RCC 7860 (cell line): Measurements from ENCODE around the gene OR9A2.

Source experiments
- DNase-seq: peaks from one replicate; pipeline ENCODE4 v3.0.0-alpha.2; 2015; ENCODE audit warnings: low spot score
- FAIRE-seq: peaks from 2 replicates; lab custom pipeline; 2012; peaks lifted over from hg19 to GRCh38; lab: Jason Lieb, UNC

Gene OR9A2

DNA sequence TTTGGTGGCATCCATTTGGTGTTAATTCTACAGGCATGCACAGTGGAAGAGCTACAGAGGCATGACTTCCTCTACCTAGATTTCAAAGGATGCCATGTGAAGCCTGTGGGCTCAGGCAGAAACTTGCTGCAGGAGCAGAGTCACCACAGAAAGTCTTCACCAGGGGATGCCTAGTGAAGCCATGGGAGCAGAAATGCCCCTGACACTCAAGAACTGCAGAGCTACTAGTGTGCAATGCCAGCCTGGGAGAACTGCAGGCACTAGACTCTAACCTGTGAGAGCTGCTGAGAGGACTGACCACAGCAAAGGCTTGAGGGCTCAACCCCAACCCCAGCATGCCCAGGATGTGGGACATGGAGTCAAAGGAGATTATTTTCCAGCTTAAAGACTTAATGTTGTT, 3.9 kb downstream of the OR9A2 start:
- no peak for FAIRE-seq
- no peak for DNase-seq

DNA sequence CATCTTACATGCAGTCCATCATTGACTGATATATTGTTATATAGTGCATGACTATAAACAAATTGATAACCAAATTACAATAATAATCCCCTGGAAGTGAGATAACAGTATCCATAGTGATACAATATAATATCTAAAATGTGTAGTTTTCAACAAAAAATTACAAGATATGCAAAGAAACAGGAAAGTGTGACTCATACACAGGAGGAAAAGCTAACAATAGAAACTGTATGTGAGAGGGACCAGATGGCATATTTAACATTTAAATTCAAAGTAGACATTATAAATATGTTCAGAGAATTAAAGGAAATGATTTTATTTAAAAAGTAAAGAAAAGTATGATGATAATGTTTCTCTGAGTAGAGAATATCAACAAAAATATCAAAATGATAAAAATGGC, 8.0 kb downstream of the OR9A2 start:
- FAIRE-seq, result no peak
- no peak for DNase-seq

DNA sequence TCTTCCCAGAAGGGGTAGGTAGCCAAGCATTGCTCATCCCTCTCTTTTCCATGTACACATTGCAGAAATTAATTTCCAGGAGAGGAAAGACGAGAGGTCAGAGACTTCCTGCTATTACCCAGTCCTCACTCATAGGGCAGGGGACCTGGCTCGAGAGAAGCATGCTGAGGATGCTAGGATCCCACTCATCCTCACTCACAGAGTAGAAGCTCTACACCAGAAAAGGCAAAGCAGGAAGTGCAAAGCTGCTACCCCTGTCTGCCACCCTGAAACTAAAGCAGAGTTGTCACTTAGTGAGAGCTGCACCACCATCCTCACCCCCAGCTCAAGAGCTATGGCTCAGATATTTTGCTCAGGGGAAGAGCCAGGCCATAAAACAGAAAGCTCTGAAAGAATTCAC, 9.9 kb downstream of the OR9A2 start:
- FAIRE-seq, result no peak

DNA sequence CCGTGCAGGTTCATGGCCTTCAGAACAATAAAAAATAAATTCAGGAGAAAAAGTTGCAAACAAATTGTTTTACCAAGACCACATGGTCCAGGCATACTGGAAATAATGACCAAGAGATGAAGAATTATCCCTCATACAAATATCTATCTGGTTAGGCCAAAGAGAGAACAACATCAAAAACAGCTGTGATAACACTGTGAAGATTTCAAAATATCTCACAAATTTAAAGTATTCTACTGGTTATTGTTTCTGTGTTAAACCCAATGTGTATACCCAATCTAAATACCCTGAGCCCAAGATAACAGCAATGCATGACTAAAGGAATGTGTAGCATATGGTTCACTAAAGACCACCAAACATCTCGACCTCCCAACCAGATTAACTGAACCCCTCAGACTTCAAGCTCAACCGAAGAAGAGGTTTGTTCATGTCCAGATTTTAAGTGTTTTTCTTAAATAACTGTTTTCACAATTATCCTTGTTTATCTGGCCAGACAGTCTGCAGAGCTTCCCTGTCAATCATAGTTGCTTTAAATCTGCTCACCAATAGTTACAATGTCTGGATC, 10.9 kb downstream of the OR9A2 start:
- no peak for FAIRE-seq
- no peak for DNase-seq

More for the DNA sequence above, 9.9 kb downstream of the OR9A2 start:
- no peak for DNase-seq

DNA sequence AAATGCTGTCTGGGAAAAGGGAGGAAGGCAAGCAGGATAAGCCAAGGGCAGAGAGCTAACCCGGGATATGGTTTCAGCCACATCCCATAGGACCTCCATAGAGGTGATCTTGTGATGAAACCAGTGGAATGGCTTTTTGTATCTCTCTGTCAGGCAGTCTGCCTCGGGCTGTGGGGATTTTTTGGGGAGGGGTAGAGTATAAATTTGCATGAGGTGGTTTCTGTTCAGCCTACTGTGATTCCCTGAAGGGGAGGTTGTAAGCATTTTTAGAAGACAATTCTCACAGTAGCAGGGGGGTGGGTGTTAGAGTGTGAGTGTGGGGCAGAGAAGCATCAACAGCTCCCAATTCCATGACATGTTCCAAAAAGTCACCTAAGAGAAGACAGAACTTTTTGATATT, 11.8 kb downstream of the OR9A2 start:
- FAIRE-seq (no peak), DNase-seq (no peak)

DNA sequence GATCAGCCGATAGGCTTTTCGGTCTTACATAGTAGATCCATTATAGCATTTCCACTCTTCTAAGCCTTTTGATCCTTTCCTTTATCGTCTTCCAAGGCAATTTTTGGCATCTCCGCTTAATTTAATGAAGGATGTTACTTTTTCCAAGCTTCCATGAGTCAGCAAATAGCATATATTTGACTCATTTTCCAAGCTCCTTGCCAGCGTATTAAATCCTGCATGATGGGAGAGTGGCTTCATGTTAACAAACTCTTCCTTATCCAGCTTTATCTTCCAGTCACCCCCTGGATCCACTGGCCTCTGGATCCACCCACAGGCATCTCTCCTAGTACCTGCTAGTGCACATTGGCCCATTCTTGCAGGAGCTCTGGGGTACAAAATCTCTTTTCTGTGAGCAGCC, 13.0 kb downstream of the OR9A2 start:
- FAIRE-seq (no peak), DNase-seq (no peak)

DNA sequence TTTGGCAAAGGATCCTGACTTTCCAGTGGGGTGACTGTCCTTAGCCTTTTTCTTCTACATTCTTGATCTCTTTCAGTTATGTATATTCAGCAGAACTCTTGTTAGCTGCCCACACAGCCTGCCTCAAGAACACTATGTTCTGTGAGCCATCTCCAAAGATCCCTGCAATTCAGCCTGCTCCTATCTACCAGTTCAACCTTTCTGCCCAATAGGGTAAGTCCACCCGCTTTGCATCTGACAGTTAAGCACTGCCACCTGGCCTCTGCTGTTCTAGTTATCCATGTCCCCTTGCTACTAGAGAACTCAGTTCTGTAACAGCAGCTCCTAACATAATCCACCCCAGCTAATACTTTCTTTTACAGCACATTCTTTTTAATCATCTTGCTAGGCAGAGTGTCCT, 13.5 kb downstream of the OR9A2 start:
- DNase-seq, result no peak
- FAIRE-seq, result no peak

DNA sequence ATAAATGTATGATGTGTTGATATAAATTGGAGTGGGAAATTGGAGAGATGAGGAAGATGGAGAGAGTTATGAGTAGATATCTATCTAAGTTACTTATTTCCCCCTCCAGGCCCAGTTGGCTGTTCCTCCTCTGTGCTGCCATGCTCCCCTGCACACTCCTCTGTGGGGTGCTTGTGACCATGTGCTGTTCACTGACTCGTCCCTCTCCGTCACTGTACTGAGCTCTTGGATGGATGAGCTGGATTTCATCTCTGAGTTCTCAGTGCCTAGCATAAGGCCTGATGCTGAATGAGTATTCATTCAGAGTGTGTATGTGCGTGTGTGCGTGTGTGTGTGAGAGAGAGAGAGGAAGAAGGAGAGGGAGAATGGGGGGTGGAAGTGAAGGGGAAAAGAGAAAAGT, 14.5 kb downstream of the OR9A2 start:
- DNase-seq (no peak), FAIRE-seq (no peak)

DNA sequence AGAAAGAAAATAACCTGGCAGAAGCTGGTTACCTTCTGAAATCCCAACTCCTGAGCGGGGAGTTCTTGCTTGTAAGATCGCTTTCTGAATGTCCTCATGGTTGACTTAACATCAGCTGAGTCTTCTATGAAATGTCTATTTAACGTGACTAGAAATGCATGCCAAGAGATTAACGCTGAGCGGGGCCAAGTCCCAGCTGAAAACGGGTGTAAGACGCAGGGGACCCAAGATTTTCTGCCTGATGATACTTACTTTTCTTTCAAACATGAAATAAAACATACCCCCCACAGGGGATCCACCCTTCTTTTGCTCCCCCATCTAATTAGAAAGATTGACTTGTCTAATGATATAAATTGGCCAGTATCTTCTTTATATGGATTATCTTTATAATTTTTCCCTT, 14.9 kb downstream of the OR9A2 start:
- no peak for FAIRE-seq
- no peak for DNase-seq

DNA sequence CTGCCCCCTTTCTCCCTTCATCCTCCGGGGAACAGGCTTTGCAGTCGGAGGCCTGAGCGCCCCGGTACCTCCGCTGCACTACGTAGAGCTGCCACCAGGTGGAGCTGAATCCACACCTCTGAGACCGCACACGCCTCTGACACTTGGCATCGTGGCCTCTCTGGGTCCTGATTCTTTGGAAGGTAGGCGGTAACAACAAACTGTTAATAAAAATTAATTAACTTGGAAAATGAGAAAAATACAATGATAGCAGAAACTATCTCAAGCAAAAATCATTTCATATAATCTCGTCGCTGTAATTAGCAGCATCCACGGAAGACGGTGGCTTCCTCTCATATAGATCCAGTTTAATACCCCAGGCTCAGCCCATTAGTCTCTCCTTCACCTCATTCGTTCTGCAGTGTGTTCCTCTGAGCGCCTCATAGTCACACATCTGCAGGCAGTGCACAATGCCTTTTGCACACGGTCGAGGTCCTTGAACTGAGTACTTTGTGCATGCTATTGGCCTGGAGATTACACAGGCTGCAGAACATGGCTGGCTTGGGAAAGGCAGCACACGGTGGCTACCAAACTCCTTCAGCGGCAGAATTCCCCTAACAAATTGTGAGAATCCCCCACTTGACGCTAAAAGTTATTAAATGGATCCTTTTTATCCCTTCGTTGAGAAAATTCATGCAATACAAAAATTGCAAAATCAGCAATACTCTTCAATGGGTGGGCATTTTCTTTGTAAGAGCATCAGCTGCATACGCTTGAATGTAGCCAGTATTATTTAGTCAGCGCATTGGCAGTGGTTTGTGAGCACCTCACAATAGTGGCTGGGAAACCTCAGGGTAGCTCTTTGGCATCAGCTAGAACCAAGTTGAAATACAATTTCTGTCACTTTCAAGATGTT, 18.7 kb downstream of the OR9A2 start:
- no peak for FAIRE-seq
- peak; percentile 49 for DNase-seq

DNA sequence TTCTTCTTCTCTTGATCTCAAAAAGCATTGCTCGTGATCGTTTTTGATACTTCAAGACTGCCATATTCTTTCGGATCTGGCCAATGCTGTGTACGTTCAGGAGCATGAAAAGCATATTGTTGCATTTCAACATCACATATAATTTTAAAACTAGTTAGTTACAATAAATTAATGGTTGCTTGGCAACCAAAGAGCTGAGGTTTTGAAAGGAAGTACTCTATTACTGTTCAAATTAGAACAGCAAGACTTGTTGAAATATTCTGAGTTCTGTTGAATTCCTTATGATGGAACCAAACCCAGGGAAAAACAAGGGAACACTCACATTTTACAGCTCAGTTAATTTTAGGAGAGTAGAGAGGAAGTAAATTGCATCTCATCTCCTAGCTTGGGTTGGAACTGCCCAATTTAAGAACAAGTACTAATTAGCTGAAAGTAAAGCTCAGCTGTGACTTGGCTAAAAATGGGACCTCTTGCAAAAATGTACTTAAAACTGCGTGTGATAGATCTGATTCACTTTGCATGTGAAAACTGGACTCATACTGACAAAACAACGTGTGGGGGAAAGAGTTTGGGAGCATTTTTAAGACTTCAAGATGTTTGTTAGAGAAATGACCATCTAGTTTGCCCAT, 21.2 kb downstream of the OR9A2 start:
- no peak for FAIRE-seq
- no peak for DNase-seq

DNA sequence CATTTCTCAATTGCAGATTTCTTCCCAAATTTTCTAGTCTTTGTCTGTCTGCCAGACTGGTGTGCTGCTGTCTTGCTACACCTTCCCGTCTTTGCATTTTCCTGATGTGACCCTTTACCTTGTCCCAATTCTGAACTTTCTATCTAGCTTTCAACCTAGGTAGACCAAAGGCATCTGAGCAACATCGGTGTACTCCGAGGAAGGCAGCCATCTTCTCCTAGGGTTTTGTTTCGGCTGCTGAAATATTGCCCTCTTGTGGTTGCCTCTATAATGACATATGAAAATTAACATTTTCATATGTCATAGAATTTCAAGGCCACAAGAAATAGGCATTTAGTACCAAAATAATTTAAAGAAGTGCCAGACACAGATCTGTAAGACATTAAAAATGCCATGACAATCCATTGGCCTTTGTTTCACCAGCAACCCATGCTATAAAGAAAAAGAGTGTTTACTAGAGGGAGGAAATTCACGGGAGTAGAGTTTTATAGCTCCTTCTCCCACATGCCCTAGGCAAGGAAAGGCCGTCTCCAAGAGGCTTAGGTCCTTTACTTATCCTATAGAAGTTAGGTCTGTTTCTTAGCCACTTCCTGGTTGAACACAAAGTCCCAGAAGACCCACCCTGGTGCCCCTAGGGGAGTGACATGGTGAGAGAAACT, 23.4 kb downstream of the OR9A2 start:
- FAIRE-seq (peak; percentile 40), DNase-seq (peak; percentile 32)

DNA sequence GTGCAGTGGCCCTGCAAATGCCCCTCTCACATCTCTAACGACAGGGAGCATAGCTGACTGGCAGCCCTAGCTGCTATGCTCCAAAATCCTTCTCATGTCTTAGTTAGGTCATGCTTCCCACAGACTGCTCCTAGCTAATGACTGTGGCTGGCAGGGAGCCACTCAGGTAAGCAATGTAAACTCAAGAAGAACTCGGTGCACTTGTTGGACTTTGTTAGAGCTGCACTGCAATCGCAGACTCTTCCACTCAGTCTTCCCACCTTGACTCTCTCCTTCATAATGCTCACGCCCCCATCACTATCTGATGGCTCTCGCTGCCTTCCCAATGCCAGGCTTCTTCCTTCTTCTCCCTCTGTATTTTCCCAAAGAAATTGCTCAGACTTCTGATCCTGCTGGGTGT, 24.0 kb downstream of the OR9A2 start:
- no peak for DNase-seq
- no peak for FAIRE-seq

DNA sequence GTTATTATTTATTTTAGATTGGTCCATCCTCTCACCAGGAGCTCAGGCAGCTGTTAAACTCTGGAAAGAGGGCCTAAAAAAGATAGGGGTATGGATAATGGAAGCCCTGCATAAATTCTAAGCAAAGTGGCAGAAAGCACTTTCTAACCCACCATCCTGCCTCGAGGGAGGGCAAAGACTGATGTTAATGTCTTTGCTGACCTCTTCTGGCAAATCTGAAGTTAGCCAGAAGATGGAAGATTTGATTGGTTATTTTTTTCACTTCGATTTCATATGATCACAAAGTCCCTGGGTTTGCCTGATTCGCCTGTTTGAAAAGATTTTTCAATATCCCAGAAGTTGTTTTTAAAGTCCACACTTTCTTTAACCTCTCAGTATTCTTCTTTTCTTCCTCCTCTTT, 24.8 kb downstream of the OR9A2 start:
- FAIRE-seq (no peak), DNase-seq (no peak)

DNA sequence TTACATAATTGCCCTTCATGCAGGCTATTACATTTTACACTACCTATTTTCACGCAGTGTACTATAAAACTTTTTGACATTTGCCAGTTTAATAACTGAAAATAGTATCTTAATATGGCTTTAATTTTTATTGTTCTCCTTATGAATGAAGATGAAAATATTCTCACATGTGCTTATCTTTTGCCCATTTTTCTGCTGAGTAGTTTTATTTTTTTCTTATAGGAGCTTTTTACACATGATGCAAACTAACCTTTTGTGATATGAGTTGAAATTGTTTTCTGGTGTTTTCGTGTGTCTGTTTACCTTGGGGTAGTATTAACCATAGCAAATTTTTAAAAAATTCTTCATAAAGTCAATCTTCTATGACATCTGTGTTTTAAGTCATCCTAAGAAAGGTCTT, 26.3 kb downstream of the OR9A2 start:
- DNase-seq, result no peak
- FAIRE-seq, result no peak

DNA sequence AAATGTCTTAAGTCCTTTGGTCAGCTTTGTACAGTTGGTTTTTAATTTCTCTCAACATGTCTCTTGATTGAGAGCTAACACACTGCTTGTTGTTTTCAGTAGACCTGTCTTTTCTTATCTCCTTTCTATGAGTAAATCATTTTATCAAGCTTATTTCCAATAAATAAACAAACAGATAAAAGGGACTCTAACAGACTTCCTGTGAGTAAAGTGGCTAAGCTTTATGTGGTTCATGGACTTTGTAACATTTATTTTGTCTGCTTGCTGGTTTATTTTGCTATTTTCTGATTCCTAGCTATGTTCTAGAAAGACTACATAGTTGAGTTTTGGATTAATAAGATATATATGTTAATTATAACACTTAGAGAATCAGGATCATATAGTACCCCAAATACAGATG, 27.1 kb downstream of the OR9A2 start:
- FAIRE-seq (no peak), DNase-seq (no peak)

DNA sequence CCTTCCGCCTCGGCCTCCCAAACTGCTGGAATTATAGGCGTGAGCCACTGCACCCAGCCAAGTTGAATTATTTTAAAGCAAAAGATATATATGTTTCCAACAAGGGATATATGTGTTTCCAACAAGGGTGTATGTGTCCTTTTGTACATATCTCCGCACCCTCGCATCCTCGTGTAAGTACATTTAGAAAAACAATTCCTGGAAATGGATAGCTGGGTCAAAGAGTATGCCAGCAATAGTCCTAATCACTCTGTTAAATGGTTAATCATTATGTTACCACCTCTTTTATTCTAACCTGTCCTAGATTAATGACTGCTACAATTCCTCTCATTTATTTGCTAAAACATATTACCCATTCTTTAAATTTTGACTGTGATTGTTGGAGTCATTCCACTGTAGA, 28.0 kb downstream of the OR9A2 start:
- DNase-seq, result no peak
- FAIRE-seq, result no peak

DNA sequence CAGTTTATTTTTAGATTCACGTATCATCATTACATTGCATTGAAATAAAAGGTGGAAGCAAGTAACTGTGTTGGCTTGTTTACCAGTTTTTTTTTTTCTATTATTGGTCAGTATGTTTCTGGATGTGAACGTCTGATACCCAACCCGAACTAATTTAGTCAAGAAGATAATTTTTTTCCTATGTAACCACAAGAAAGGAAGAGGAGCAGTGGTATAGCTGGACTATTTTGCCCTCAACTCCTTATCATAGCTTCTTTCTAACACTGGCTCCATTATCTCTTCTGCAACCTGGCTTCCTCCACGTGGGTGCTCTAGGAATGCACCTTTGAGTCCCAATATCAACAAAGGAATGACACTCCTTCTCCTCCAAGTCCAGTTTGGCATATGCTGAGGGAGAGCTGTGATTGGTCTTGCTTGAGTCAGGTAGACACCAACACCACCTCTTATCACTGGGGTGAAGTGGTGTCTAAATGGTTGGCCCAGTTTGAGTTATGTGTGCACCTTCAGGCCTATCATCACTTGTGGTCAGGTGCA, 29.4 kb downstream of the OR9A2 start:
- FAIRE-seq (no peak), DNase-seq (no peak)

DNA sequence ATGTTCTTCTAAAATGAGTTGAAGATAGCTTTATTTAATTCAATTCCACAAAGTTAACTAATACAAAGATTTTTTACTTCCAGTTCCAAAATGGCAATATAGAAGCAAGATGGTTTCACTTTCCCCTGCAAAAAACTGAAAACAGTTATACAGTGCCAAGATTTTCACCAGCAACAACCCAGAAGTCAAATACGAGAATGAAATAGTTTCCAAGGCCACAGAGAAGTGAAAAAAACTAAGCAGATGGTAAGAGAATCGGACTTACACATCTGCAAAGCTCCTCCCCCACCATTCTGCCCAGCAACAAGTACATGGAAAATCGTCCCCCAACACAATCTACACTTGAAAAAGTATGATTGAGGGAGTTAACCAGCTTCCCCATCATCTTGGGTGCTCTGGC, 34.5 kb downstream of the OR9A2 start:
- FAIRE-seq (no peak), DNase-seq (no peak)

DNA sequence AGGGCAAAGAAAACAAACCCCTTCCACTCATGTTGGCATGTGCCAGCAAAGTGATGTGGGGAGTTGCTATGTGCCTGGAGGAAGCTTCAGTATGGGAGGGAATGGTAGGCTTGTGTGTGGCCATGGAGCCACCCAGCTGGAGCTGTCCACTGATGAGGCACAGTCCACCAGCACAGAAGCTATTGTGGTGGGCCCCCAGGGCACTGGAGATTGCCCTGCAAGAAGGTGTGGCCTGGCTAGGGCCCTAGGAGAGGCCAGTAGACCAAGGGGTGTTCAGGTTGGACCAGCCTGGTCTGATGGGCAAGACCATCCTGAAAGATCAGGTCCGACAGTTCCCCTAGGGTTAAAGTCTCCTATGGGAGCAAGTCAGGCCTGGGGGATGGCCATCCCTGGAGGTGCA, 42.6 kb downstream of the OR9A2 start:
- no peak for DNase-seq
- no peak for FAIRE-seq

DNA sequence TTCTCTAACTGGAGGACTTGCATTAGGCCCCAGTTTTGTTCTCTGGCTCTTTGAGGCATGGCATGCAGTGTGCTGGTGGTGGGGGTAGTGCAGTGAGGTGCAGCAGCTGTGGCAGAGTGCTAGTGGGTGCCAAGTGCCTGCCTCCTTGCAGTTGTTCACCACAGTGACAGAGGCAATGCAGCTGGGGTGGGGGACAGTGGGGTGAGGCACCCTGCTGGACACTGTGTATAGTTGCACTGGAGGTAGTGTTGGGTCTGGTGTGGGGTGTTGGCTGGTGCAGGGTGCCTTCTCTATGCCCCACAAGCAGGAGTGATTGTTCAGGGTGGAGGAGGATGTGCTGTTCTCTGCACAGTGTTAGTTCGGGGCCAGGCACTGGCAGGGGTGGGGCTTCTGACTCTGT, 43.1 kb downstream of the OR9A2 start:
- DNase-seq (no peak), FAIRE-seq (no peak)
